Measurements from ENCODE around the gene SLIT3.

Gene SLIT3

DNA sequence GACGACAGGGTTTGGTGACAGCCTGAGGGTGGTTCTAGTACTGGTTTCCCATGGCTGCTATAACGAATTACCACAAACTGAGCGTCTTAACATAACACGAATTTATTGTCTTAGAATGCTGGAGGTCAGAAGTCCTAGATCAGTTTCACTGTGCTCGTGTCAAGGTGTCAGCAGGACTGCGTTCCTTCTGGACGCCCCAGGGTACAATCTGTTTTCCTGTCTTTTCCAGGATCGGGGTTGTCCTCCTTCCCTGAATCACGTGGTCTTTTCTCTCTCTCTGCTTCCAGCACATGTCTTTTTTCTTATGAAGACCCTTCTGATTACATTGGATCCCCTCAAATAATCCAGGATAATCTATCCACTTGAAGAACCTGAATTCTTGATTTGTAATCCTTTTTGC is 430.0 kb downstream of the SLIT3 start:
- H3K9me3 ChIP-seq (ENCODE audit: control insufficient read depth, insufficient read depth, low read depth, low read length): no peaks in the 10 kb centered on the region
- POLR2A ChIA-PET: no interaction called here
- H3K36me3 ChIP-seq (ENCODE audit: control insufficient read depth in 2 of 2, insufficient read depth in 1 of 2, low read length in 2 of 2): no peaks in the 10 kb centered on the region
- CTCF ChIA-PET: no interaction called here
- H3K4me3 ChIP-seq (ENCODE audit: low read depth, low read length): no peak overlapping the region
- TF ChIP-seq ZNF324 (tag by site-specific recombination; IDR thresholded peaks at IDR 0.05): no peak
- TF ChIP-seq, protein P1, sequence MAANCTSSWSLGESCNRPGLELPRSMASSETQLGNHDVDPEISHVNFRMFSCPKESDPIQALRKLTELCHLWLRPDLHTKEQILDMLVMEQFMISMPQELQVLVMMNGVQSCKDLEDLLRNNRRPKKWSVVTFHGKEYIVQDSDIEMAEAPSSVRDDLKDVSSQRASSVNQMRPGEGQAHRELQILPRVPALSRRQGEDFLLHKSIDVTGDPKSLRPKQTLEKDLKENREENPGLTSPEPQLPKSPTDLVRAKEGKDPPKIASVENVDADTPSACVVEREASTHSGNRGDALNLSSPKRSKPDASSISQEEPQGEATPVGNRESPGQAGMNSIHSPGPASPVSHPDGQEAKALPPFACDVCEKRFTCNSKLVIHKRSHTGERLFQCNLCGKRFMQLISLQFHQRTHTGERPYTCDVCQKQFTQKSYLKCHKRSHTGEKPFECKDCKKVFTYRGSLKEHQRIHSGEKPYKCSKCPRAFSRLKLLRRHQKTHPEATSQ (tag by site-specific recombination; IDR thresholded peaks at IDR 0.05): no peak
- TF ChIP-seq, protein P2, sequence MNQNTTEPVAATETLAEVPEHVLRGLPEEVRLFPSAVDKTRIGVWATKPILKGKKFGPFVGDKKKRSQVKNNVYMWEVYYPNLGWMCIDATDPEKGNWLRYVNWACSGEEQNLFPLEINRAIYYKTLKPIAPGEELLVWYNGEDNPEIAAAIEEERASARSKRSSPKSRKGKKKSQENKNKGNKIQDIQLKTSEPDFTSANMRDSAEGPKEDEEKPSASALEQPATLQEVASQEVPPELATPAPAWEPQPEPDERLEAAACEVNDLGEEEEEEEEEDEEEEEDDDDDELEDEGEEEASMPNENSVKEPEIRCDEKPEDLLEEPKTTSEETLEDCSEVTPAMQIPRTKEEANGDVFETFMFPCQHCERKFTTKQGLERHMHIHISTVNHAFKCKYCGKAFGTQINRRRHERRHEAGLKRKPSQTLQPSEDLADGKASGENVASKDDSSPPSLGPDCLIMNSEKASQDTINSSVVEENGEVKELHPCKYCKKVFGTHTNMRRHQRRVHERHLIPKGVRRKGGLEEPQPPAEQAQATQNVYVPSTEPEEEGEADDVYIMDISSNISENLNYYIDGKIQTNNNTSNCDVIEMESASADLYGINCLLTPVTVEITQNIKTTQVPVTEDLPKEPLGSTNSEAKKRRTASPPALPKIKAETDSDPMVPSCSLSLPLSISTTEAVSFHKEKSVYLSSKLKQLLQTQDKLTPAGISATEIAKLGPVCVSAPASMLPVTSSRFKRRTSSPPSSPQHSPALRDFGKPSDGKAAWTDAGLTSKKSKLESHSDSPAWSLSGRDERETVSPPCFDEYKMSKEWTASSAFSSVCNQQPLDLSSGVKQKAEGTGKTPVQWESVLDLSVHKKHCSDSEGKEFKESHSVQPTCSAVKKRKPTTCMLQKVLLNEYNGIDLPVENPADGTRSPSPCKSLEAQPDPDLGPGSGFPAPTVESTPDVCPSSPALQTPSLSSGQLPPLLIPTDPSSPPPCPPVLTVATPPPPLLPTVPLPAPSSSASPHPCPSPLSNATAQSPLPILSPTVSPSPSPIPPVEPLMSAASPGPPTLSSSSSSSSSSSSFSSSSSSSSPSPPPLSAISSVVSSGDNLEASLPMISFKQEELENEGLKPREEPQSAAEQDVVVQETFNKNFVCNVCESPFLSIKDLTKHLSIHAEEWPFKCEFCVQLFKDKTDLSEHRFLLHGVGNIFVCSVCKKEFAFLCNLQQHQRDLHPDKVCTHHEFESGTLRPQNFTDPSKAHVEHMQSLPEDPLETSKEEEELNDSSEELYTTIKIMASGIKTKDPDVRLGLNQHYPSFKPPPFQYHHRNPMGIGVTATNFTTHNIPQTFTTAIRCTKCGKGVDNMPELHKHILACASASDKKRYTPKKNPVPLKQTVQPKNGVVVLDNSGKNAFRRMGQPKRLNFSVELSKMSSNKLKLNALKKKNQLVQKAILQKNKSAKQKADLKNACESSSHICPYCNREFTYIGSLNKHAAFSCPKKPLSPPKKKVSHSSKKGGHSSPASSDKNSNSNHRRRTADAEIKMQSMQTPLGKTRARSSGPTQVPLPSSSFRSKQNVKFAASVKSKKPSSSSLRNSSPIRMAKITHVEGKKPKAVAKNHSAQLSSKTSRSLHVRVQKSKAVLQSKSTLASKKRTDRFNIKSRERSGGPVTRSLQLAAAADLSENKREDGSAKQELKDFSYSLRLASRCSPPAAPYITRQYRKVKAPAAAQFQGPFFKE (tag by site-specific recombination; IDR thresholded peaks at IDR 0.05; ENCODE audit: borderline replicate concordance): no peak
- no peak for TF ChIP-seq ZNF248 (tag by site-specific recombination; IDR thresholded peaks at IDR 0.05)
- TF ChIP-seq, protein P3, sequence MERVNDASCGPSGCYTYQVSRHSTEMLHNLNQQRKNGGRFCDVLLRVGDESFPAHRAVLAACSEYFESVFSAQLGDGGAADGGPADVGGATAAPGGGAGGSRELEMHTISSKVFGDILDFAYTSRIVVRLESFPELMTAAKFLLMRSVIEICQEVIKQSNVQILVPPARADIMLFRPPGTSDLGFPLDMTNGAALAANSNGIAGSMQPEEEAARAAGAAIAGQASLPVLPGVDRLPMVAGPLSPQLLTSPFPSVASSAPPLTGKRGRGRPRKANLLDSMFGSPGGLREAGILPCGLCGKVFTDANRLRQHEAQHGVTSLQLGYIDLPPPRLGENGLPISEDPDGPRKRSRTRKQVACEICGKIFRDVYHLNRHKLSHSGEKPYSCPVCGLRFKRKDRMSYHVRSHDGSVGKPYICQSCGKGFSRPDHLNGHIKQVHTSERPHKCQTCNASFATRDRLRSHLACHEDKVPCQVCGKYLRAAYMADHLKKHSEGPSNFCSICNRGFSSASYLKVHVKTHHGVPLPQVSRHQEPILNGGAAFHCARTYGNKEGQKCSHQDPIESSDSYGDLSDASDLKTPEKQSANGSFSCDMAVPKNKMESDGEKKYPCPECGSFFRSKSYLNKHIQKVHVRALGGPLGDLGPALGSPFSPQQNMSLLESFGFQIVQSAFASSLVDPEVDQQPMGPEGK (tag by site-specific recombination; IDR thresholded peaks at IDR 0.05): no peak
- peaks cover 3% of the 10 kb centered on the region; the same call in 1 of the 2 replicates for H3K4me1 ChIP-seq (ENCODE audit: control insufficient read depth, insufficient read depth, low read length)
- no peak overlapping the region for H3K27ac ChIP-seq (ENCODE audit: extremely low read depth, low read depth, low read length)

DNA sequence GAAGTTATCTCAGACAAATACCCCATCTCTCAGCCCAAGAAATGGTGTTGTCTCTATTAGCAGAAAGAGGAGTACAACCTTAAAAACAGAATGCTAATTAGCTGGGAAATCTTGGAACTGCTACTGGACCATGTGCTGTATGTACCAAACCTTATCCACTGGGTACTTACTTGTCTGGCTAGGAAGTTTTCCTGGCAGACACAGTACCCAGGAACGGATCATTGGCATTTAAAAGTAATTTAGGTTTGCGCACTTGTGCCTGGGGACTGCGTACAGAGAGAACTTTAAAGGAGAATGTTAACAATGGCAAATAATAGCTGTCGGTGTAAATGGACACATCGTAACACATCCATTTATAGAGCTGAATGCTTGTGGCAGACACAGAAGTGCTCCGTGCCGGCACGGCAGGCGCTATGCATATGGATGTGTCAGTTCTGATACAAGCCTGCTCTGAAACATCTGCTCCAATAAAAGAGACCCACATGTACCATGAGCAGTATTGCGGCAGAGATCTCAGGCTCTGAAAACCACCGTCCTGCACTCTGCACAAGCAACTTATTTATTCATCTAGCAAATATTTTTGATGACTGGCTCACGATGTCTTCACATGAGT is 431.2 kb downstream of the SLIT3 start:
- peaks cover 3% of the 10 kb centered on the region; the same call in 1 of the 2 replicates for H3K4me1 ChIP-seq (ENCODE audit: control insufficient read depth, insufficient read depth, low read length)
- H3K4me3 ChIP-seq (ENCODE audit: low read depth, low read length): no peak overlapping the region
- ChIA-PET CTCF (interaction anchor here (0.8 to 1.0 kb wide), 2 partner anchors 34 to 163 kb away, joined by 3 read pairs; no protein-coding TSS in a partner anchor), POLR2A (no interaction called here)
- no peaks in the 10 kb centered on the region for H3K36me3 ChIP-seq (ENCODE audit: control insufficient read depth in 2 of 2, insufficient read depth in 1 of 2, low read length in 2 of 2)
- no peak overlapping the region for H3K27ac ChIP-seq (ENCODE audit: extremely low read depth, low read depth, low read length)
- H3K9me3 ChIP-seq (ENCODE audit: control insufficient read depth, insufficient read depth, low read depth, low read length): no peaks in the 10 kb centered on the region
- TF ChIP-seq ZNF768 (tag by site-specific recombination; IDR thresholded peaks at IDR 0.05) (no peak), ZNF37A (tag by site-specific recombination; IDR thresholded peaks at IDR 0.05) (no peak), ZNF514 (tag by site-specific recombination; IDR thresholded peaks at IDR 0.05) (no peak), ZNF704 (tag by site-specific recombination; IDR thresholded peaks at IDR 0.05) (no peak), ZBTB48 (tag by site-specific recombination; IDR thresholded peaks at IDR 0.05) (no peak), ZNF2 (tag by site-specific recombination; IDR thresholded peaks at IDR 0.05) (no peak), ZSCAN30 (tag by site-specific recombination; IDR thresholded peaks at IDR 0.05) (no peak), ZNF184 (tag by site-specific recombination; IDR thresholded peaks at IDR 0.05) (no peak), ZSCAN18 (tag by site-specific recombination; IDR thresholded peaks at IDR 0.05) (no peak)
- TF ChIP-seq, protein P4, sequence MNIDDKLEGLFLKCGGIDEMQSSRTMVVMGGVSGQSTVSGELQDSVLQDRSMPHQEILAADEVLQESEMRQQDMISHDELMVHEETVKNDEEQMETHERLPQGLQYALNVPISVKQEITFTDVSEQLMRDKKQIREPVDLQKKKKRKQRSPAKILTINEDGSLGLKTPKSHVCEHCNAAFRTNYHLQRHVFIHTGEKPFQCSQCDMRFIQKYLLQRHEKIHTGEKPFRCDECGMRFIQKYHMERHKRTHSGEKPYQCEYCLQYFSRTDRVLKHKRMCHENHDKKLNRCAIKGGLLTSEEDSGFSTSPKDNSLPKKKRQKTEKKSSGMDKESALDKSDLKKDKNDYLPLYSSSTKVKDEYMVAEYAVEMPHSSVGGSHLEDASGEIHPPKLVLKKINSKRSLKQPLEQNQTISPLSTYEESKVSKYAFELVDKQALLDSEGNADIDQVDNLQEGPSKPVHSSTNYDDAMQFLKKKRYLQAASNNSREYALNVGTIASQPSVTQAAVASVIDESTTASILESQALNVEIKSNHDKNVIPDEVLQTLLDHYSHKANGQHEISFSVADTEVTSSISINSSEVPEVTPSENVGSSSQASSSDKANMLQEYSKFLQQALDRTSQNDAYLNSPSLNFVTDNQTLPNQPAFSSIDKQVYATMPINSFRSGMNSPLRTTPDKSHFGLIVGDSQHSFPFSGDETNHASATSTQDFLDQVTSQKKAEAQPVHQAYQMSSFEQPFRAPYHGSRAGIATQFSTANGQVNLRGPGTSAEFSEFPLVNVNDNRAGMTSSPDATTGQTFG (tag by site-specific recombination; IDR thresholded peaks at IDR 0.05; ENCODE audit: borderline replicate concordance): no peak
